HPDE6-E6E7 (cell line): ENCODE measurements around the gene CCNK.

Experiments used
- DNase-seq: peaks from one replicate; pipeline ENCODE4 v3.0.0; 2011; ENCODE audit warnings: missing footprints; ENCODE audit errors: extremely low spot score

The CCNK gene

DNA sequence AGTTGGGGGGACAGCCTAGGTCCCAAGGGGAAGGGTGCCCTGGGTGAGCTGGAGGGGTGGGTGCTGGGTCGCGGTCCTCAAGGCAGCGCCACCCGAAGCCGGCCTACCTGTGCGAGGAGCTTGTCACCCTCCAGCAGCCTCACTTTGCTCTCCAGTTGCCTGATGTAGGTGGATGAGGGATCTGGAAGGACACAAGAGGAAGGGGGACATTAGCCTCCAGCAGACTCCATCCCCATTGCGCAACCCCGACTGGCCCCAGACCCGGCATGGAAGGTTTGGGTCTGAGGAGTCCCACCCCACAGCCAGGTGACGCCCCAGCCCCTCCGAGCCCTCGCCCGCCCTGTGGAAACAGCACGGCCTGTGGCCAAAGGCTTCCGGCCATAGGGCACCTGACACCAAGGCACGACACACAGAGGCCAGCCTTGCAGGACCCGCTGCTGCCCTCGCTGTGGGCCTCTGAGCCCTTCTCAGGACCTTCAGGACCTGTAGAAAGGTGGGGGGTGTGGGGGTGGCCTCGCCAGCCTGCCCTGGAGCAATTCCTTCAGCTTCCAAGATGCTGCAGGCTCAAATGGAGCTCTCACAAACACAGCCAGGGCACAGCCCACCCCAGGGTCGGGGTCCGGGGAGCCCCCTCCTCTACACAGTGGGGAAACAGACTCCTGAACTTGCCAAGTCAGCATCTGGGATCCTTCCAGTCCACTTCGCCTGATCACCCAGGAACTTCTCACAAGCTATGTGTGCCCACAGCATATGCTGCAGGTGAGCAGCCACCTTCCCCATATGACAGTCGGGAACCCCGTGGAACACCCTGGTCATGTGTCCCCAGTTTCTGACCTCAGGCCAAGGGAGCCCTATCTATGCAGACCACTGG is 54.9 kb downstream of the CCNK start:
- no peak for DNase-seq

DNA sequence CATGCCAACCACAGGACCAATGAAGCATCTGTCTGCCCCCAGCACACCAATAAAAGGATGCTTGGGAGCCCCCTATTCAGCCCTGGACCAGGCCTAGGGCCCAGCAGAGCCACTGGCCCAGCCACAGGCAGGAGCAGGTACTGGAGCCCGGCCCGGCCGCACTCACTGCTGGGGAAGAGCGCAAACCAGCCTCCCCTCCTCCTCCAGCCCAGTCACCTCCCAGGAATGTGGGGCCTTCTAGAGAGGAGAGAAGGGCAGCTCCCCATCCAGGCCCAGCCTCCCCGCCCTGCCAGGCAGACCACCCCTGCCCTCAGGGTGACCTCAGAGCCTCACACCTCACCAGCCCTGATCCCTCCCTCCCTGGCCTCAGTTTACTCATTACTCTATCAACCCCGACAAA is 56.2 kb downstream of the CCNK start:
- DNase-seq, result peak; percentile 83

DNA sequence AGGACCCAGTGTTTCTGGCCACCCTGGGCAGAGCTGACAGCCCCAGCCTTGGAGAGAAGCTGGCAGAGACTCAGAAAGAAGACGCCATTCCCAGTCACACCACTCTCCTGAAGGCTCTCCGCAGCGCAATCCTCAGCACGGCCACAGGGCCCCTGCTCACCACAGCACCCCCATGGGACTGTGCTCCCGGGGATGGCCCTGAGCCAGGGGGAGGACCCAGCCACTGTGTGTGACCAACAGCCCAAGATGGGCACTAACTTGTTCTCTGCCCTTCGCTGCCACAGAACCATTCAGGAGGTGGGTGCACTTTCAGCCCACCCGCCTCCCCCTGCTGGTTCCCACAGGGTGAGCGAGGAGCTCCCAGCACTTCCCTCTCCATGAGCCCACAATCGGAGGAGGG is 57.1 kb downstream of the CCNK start:
- DNase-seq, result no peak

DNA sequence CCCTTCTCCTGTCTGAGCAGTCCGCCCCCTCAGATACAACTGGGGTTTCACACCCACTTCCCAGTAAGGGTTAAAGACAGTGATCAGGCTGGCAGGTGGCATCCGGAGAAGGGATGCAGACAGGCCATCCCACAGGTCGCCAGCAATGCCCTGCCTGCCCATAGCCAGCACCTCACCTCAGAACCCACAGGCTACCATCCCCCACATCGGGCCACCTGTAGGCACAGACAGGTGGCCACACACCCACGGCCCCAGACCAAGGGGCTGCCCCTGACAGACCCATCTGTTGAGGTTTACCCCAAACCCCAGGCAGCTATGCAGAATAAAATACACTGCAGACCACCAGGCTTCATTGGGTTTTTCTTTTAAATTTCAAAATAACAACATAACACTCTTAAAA is 57.5 kb downstream of the CCNK start:
- no peak for DNase-seq

DNA sequence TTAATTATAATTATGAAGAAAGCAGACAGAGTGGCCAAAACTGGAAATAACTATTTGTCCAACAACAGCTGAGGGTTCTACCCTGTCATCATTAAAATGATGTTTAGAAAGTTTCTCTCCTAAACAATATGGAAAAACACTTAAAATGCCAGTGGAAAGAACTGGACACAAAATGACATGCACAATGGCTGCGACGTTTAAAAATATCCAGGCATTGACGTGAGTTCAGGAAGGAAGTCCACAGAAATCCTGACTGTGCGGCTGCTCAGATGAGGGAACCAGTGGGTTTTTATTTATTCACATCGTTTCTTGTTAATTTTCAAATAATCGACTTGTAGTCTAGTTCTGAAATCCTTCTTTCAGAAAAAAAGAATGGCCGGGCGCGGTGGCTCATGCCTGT is 58.3 kb downstream of the CCNK start:
- no peak for DNase-seq

DNA sequence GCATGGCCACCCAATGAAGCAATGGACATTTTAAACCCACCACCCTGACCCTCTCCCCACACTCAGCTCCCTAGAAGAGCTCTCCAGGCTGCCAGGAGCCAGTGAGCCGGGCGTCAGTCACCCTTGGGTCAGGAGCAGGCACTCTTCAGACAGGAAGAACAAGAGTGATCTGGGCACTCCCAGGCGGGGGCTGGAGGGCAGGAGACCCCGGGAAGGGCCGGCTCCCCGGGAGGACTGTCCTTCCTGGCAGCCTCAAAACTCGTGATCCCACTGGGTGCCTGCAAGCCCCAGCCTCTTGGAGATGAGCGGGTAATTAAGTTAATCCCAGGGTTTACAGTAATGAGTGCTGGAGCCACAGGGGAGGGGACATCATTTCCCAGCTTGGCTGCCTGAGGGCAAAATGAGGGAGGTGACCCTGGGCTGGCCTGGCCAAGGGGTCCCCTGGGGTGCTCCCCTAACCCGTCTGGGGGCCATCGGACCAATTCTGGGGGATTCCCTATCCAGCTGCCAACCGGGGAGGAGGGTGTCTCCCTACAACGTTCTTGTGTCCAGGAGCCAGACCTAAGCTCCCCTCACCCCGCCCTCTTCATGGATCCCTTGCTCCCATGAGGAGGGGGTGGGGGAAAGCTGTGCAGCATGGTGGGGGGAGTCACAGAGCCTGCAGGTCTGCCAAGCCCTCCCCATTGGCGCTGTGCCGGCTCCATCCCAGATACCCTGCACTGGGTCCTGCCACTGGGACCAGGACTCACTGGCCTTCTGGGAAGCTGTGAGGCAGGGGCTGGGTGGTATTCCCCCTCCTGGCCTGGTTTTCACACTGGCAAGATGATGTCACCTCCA is 59.2 kb downstream of the CCNK start:
- no peak for DNase-seq

DNA sequence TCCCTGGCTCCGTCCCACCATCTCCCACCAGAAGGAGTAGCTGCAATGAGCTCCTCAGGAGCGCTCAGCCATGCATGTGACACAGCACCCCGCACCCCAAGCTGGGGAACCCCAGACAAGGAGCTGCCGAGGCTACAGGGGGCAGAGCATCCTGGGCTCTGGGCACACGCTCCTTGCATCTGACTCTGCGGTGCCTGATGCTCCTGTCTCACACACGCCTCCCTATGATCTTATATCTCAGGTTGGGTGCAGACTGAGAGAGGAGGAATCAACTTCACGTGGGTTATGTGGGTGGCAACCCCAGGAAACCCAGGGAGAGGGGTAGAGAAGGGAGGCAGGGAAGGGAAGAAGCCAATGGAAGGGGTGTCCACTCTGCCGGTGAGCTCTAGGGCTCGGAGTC is 60.0 kb downstream of the CCNK start:
- no peak for DNase-seq

DNA sequence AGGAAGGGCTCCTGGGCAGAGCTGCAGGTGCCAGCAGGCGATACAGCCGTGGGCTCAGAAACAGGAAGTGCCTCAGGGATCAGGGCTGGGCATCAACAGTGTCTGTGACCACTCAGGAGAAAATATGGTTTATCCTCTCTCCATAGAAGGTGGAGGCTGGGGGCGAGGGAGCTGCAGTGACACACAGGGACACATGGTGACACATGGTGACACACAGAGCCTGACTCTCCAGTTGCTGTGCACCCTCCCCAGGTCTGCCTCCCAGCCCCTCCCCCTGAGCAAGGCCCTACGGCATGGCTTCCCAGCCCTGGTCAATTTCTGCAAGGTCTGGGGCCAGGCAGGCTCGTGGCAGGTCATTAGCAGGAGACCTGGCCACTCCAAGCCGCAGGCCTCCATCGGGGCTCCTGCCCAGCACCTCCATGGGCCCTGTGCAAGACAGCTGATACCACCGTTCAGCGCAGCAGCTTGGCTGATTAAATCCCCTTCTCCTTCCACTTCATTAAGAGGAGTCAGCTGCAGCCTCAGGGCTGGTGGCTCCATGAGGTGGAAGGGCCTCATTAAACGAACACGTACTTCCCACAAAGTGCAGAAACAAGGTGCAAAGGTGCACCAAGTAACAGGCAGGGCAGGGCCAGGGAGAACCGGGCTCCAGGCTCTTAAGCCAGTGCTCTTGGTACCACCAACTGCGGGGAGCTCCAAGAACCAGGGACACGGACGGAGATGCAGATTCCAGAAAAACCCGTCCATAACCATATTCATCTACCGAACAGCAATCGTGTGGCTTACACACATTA is 60.7 kb downstream of the CCNK start:
- no peak for DNase-seq

DNA sequence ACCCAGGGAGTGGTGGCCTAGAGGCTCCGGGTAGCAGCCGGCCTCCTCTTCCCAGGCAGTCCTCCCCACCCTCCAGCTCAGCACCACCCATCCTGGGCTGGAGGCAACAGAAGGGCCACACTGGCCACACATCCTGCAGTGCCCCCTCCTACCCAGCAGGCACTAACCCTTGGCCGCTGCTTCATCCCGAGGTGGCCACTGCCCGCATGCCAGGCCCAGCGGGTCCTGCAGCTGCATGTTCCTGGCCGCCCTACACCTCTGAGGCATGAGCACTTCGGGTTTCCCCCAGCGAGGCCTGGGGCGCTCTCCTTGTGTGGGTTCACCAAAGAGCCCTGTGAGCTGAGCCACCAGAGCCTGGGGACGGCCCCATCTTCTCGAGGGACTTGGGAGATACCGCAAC is 61.4 kb downstream of the CCNK start:
- DNase-seq, result no peak

DNA sequence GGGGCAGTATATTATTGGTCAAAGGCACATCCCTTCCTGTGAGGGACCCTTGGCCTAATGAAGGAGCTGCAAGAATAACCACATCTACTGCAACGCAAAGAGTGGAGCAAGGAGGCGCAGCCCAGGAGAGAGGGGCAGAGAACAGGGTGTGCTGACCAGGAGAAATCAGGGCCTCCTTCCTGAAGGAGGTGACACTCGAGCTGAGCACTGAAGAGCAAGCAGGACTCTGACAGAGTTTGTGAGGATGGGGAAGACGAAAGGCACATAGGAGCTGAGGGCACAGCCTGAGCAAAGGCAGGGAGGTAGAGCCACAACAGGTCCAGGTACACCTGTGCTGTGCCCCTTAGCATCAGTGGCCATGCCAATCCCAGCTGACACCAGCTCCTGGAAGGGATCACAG is 62.2 kb downstream of the CCNK start:
- no peak for DNase-seq

DNA sequence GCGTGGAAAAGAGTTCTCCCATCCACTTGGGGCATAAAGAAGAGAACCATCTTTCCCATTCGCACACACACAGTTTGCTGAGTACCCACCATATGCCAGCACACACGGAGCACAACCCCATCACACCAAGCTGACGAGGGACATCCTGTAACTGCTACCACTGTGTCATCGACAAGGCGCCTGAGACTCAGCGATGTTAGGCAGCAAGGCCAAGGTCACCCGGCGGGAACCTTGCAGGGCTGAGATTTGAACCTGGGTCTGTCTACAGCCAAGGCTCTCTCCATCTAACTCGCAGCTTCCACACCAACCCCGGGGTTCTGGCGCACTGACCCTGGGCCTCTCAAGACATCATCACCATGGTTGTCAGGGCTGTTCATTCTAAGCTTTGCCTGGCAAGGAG is 62.8 kb downstream of the CCNK start:
- no peak for DNase-seq

DNA sequence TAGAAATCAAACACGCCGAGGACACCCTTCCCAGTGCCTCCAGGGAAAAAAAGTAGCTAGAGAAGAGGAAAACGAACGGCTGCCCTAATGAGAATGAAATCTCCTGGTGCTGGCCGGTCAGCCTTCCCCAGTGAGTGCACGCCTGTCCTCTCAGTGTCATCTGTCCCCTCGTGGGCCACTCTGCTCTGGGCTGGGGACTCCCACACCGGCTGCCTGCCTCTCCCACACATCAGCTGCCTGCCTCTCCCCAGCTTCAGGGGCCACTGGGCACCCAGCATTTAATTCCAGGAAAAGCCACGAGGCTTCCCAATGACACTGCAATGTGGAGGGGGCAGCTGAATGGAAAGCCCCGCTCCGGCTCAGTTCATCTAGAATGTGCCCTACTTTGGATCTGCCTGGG is 63.8 kb downstream of the CCNK start:
- no peak for DNase-seq

DNA sequence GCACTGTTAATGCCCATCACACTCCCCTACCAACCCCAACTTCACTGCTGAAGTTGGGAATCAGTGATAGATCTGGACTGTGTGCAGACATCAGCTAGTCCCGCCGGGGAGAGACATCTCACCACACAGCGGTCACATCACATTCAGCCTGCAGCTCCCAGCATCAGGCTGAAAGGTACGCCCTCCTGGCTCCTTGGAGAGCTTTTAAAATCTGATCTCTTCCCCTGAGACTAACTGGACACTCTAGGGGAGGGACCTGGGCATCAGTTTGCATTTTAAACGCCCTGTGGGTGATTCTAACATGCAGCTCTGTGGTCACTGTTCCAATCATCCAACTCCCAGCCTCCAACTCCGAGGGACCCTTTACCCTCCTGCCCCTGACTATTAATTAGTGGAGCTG is 64.4 kb downstream of the CCNK start:
- DNase-seq, result no peak

DNA sequence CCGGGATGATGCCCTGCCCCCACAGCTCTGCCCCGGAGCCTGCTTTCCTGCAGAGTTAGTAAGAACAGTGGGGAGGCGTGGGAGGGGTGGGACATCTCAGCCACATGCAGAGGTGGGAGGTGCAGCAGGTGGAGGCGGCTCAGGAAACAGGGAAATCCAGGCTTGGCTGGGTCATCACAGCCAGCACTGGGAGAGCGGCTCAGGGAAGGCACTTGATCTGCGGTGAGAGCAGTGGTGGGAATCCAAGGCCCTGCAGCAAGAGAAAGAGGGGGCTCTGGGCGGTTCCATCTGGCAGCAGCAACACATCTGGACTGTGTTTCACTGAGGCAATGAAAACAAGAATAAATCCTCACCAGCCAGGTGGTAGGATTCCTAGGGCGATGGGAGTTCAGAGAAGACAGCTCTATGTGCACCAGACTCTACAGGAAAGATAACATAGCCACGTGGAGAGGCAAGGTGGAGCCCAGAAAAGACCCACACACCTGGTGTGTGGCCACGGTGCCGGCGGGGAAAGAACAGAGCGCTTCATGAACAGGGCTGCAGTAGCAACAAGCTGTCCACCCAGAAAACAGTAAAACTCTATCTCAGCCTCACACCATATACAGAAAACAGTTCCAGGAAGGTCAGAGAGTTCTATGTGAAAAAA is 65.1 kb downstream of the CCNK start:
- no peak for DNase-seq

DNA sequence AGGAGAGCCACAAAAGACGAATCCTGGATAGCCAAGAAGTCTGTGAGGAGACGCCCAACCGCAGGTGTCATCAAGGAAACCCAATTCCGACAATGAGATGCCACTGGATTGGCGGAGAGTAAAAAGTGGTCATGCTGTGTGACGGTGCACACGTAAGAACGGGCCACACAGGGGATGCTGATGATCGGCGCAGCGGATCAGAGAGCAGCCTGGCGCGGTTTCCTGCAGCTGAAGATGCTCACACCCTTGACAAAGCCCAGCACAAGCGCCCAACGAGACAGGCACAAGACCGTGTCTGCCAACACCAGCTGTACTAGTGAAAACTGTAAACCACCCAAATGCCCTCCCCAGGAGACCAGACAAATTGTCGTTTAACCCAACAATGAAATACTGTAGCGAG is 67.0 kb downstream of the CCNK start:
- DNase-seq, result no peak

DNA sequence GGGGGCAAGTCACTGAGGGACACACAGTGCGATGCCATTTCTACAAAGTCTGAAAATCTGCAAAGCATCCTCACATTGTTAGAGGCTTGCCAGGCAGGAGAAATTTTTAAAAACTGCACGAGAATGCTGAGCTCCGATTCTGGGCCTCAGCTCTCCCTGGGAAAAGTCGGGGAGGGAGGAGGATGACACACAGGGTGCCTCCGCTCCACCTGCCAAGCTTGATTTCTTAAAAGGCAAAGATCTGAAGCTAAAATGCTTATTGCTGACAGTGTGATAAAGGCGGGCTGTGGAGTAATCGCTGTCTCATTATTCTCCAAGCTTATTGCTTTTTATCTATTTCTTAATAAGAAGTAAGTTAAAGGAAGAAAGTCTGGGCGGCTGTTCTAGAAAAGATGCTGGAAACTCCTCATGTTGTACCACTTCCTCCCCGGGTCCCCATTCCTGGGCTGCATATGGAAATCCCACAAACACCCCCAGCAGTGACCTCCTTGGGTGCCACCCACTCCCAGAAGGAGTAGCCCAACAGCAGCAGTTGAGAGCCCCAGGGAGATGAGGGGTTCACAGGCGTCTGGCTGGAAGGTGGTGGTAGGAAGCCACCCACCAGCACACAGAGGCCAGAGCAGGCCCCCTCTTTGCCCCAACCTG is 67.8 kb downstream of the CCNK start:
- DNase-seq, result no peak

DNA sequence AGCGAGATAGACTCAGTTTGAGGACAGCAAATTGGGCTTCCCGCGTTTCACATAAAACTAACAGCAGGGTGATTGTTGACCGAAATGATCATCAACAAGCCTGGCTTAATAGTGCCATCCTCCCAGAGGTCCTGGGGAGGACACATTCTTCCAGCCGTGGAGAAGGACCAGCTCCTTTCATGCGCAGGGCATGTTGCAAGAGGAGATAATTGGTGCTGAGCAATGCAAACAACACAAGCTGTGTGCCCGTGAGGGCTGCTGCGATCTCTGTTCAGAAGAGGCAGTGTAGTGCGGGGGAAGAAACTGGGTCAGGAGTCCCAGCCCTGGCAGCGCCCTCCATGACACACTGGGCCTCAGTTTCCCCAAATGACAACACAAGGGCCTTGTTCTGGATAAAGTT is 68.5 kb downstream of the CCNK start:
- no peak for DNase-seq

DNA sequence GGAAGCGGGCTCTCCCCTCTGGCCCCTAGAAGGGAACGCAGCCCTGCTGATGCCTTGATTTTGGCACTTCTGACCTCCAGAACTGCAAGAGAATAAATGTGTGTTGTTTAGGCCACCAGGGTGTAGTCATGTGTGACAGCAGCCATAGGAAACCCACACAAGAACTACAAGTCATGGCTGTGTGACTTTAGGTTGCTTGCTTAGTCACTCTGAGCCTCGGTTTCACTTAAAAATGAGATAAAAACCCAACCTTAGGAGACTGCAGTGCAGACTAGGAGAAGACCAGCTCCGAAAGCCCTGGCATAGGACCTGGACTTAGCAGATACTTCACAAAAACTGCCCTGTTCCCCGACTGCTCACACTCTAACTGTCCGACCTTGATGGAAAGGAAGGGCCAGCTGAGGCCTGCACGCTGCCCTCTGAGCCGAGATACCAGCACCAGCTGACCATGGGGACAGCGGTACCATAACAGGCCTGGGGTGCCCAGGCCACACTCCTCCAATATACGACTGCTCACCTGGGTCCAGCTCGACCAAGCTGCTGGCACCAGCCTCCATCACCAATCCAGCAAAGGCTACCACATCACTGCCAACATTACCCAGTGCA is 69.3 kb downstream of the CCNK start:
- no peak for DNase-seq

DNA sequence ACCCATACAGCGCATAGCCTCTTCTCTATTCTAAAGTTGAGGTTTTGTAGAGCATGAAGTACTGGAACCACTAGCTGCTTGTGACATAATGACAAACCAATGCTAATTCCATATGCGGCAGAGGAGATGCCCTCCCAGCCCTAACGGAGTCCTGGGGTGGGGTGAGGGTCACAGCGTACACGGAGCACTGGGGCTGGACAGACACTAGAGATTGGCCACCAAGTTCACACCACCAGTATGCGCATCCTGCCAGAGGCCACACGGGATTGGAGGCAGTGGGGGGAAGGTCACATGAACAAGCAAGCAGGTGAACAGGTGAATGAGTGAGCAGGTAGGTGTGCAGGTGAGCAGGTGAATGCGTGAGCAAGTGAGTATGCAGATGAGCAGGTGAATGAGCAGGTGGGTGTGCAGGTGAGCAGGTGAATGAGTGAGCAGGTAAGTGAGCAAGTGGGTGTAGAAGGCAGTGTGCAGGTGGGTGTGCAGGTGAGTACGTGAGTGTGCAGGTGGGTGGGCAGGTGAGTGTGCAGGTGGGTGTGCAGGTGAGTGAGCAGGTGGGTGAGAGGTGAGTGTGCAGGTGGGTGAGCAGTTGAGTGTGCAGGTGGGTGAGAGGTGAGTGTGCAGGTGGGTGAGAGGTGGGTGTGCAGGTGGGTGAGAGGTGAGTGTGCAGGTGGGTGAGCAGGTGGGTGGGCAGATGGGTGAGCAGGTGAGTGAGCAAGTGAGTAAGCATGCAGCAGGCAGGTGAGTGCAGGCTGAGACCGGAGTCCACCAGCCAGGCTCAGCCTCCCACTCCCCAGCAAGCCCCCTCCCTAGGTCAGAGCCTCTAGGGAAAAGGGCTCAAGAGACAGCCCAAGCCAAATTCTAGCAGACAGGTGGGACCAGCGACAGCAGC is 70.1 kb downstream of the CCNK start:
- DNase-seq, result no peak

DNA sequence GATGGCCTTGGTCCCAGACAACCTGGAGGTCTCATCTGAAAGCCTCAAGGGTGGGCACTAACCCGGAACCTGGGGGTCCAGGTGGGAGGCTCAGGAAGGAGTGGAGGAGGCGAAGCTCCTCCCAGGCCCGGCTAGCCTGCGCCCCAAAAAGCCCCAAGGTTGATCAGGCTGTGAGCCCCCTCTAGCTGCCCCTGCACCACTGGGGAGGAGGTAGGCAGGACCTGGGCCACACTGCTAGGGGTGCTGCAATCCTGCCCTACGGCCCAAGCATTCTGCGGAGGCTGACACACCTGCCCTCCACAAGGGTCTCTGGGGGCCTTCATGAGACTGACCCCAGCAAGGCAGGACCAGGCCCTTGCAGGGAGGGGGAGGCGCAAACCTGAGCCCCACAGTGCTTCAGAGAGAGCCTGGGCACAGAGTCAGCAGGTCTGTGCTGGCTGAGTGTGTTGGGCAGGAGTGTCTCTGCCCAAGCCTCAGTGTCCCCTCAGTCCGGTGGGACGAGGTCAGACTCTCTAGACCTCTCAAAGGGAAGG is 70.9 kb downstream of the CCNK start:
- DNase-seq, result no peak
